ENCODE data around the gene PPP1R37.
A peak's percentile ranks its signal among the peaks of the same experiment; 100 is the strongest.

The PPP1R37 gene

GRCh38 chr19:45161738-45162607, 69.0 kb downstream of the PPP1R37 start:
- no peaks in the 10 kb centered on the region for H3K27me3 ChIP-seq (ENCODE audit: control insufficient read depth, insufficient read depth, low read length)

DNA sequence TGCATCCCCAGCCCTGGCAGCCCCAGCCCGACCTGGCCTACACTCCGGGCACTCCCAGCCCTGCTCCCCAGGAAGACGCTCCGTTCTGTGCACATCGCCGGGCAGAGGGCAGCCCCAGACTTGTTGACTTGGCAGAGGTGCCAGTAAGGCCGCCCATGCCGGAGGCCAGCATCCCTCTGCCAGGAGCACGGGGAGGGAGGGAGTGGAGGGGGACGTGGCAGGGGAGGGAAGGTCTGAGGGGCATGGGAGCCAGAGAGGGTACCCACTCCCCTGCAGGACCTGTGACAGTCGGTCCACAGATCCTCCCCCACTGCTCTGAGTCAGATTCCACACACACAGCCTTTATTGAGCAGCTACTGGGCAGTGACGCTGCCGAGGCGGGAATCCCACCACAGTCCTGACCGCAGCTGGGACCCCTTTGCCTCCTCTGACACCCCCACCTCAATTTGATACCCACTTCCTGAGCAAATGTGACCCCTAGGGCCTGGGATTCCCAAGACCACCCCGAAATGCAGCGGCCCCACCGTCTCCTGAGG, 69.7 kb downstream of the PPP1R37 start:
- Histone ChIP-seq H3K9me3 (ENCODE audit: control insufficient read depth, low read length) (no peaks in the 10 kb centered on the region), H3K36me3 (ENCODE audit: control insufficient read depth, insufficient read depth, low read length) (no peaks in the 10 kb centered on the region), H3K27ac (no peak overlapping the region), H3K4me3 (ENCODE audit: low read depth, low read length) (no peak overlapping the region), H2AFZ (no peak overlapping the region), H3K9ac (no peak overlapping the region), H3K27me3 (ENCODE audit: control insufficient read depth, insufficient read depth, low read length) (no peaks in the 10 kb centered on the region), H3K79me2 (no peaks in the 10 kb centered on the region), H3K4me2 (ENCODE audit: low read length) (no peak overlapping the region), H3K4me1 (no peaks in the 10 kb centered on the region)
- TF ChIP-seq CTCF (IDR thresholded peaks at IDR 0.05): no peak

More at GRCh38 chr19:45161738-45162607, 69.0 kb downstream of the PPP1R37 start:
- no peak overlapping the region for H2AFZ ChIP-seq
- no peak overlapping the region for H3K9ac ChIP-seq
- no peaks in the 10 kb centered on the region for H3K9me3 ChIP-seq (ENCODE audit: control insufficient read depth, low read length)
- peak overlapping the region; percentile 67 for H3K4me2 ChIP-seq (ENCODE audit: low read length)
- no peak overlapping the region for H3K4me3 ChIP-seq (ENCODE audit: low read depth, low read length)
- H3K27ac ChIP-seq: no peak overlapping the region
- no peaks in the 10 kb centered on the region for H3K36me3 ChIP-seq (ENCODE audit: control insufficient read depth, insufficient read depth, low read length)
- no peaks in the 10 kb centered on the region for H3K4me1 ChIP-seq
- H3K79me2 ChIP-seq: no peaks in the 10 kb centered on the region
- TF ChIP-seq CTCF (IDR thresholded peaks at IDR 0.05): peak; percentile 41

- H3K9ac ChIP-seq: no peak overlapping the region
- no peaks in the 10 kb centered on the region for H3K79me2 ChIP-seq
- H3K4me3 ChIP-seq (ENCODE audit: low read depth, low read length): no peak overlapping the region
- no peak for TF ChIP-seq CTCF (IDR thresholded peaks at IDR 0.05)
- no peaks in the 10 kb centered on the region for H3K4me1 ChIP-seq
- no peak overlapping the region for H2AFZ ChIP-seq
- no peaks in the 10 kb centered on the region for H3K9me3 ChIP-seq (ENCODE audit: control insufficient read depth, low read length)
- H3K4me2 ChIP-seq (ENCODE audit: low read length): no peak overlapping the region
- no peak overlapping the region for H3K27ac ChIP-seq
- no peaks in the 10 kb centered on the region for H3K36me3 ChIP-seq (ENCODE audit: control insufficient read depth, insufficient read depth, low read length)
- H3K27me3 ChIP-seq (ENCODE audit: control insufficient read depth, insufficient read depth, low read length): no peaks in the 10 kb centered on the region
These were observed 70.2 kb downstream of the PPP1R37 start for GRCh38 chr19:45163156-45163555.

DNA sequence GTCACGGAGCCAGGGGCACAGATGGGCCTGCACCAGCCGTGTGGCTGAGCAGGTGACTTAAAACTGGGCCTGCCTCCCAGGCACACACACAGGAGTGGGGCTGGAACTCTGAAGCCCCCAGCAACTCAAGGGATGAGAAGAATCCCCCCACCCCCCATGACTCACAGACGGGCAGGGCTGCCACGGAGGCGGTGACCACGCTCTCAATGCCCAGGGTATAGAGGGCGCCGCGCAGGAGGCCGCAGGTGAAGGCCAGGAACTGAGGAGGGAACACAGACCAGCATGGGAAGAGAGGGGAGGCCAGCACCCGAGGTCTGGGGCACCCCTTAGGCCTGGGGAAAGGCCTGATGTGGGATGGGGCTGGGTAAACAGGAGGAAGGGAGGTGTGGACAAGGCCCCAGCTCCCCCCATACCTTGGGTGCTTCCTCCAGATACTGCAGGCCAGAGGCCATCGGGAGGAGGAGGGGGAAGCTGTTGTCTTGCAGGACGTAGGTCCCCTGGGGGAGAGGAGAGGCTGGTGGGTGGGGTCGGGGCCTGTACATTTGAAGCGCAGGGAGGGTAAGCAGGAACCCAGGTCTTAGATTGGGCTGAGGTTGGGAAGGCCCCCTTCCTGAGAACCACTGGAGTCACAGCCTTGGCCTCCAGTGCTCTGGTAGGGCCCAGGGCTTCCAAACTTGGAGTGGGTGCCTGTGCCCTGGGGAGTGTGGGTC, 70.9 kb downstream of the PPP1R37 start:
- TF ChIP-seq CTCF (IDR thresholded peaks at IDR 0.05): no peak
- H3K4me1 ChIP-seq: no peaks in the 10 kb centered on the region
- no peaks in the 10 kb centered on the region for H3K79me2 ChIP-seq
- H3K36me3 ChIP-seq (ENCODE audit: control insufficient read depth, insufficient read depth, low read length): no peaks in the 10 kb centered on the region
- no peak overlapping the region for H2AFZ ChIP-seq
- H3K4me3 ChIP-seq (ENCODE audit: low read depth, low read length): no peak overlapping the region
- no peak overlapping the region for H3K9ac ChIP-seq
- H3K9me3 ChIP-seq (ENCODE audit: control insufficient read depth, low read length): no peaks in the 10 kb centered on the region
- no peaks in the 10 kb centered on the region for H3K27me3 ChIP-seq (ENCODE audit: control insufficient read depth, insufficient read depth, low read length)
- no peak overlapping the region for H3K4me2 ChIP-seq (ENCODE audit: low read length)
- no peak overlapping the region for H3K27ac ChIP-seq

Measured in parathyroid adenoma (tissue), 2 donors.